ENCODE results near the gene PTGFRN.

DNA sequence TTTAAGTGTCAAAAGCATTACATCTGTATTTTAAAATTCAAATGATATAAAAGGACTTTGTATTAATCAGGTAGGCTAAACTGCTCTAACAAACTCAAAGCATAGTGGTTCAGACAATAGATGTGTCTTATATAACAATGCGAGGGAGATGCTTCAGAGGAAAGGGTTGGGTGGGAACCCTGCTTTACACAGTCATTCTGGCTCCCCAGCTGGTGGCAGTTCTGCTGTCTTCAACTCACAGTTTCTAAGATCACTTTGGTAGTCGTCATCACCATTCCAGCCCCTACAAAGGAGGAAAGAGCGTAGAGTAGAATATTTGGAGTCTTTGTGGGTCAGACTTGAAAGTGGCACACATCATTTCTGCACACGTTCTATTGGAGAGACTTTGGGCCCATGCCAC lies 4.2 kb downstream of the PTGFRN start:
- TF ChIP-seq, protein P1, sequence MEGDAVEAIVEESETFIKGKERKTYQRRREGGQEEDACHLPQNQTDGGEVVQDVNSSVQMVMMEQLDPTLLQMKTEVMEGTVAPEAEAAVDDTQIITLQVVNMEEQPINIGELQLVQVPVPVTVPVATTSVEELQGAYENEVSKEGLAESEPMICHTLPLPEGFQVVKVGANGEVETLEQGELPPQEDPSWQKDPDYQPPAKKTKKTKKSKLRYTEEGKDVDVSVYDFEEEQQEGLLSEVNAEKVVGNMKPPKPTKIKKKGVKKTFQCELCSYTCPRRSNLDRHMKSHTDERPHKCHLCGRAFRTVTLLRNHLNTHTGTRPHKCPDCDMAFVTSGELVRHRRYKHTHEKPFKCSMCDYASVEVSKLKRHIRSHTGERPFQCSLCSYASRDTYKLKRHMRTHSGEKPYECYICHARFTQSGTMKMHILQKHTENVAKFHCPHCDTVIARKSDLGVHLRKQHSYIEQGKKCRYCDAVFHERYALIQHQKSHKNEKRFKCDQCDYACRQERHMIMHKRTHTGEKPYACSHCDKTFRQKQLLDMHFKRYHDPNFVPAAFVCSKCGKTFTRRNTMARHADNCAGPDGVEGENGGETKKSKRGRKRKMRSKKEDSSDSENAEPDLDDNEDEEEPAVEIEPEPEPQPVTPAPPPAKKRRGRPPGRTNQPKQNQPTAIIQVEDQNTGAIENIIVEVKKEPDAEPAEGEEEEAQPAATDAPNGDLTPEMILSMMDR (IDR thresholded peaks at IDR 0.05): no peak
- no peak for TF ChIP-seq POLR2A (IDR thresholded peaks at IDR 0.05)

All from esophagus squamous epithelium (tissue), 4 donors.